ENCODE measurements around the gene PRKN.

GRCh38 chr6:162251257-162251656 is 476.3 kb downstream of the PRKN start:
- TF ChIP-seq FOXK2 (IDR thresholded peaks at IDR 0.05) (no peak), ARNT (IDR thresholded peaks at IDR 0.05) (no peak), SUZ12 (IDR thresholded peaks at IDR 0.05) (no peak), BHLHE40 (IDR thresholded peaks at IDR 0.05; ENCODE audit: borderline replicate concordance) (no peak), TARDBP (IDR thresholded peaks at IDR 0.05) (no peak), SP1 (IDR thresholded peaks at IDR 0.05) (no peak), LEF1 (IDR thresholded peaks at IDR 0.05; ENCODE audit: borderline replicate concordance) (no peak), NFRKB (IDR thresholded peaks at IDR 0.05) (no peak), FOXM1 (IDR thresholded peaks at IDR 0.05; ENCODE audit: borderline replicate concordance) (no peak), HDGF (IDR thresholded peaks at IDR 0.05; ENCODE audit: borderline replicate concordance) (no peak), FOXA1 (IDR thresholded peaks at IDR 0.05) (no peak), ELF4 (IDR thresholded peaks at IDR 0.05) (no peak), PKNOX1 (IDR thresholded peaks at IDR 0.05) (no peak)

Measured in HEK293T (cell line).